ENCODE measurements around the gene SNX27.

The SNX27 gene

DNA sequence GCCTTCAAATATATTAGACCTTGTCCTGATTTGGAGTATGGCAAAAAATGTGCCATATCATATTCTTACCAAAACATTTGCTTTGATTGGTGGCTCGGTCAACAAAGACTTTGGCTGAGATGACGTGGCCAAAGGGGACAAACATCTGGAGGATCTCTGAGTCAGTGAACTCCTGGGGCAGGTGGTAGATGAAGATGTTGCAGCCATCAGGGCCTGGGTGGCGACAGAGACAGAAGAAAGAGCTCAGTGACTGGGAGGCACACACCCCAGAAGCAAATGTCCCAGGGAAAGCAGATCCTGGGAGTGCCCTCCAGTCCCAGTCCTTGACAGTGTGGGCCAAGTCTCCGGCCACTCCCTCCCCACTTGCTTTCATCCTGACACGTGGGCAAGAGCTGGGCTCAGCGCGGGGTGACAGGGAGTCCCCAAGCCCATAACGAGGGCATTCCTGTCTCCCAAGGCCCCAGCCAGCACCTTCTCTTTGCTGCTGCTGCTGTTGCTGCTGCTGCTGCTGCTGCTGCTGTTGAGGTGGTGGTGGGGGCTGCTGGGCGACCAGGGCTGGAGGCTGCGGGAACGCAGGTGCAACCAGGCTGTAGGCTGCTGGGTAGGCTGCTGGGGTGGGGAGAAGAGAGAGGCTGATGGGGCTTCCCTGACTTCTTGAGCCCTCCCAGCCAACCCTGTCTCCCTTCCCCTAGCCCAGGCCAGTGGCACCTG is 94.1 kb downstream of the SNX27 start:
- H3K4me3 ChIP-seq (ENCODE audit: control insufficient read depth, low read depth, low read length), result no peak overlapping the region
- TF ChIP-seq, protein P1, sequence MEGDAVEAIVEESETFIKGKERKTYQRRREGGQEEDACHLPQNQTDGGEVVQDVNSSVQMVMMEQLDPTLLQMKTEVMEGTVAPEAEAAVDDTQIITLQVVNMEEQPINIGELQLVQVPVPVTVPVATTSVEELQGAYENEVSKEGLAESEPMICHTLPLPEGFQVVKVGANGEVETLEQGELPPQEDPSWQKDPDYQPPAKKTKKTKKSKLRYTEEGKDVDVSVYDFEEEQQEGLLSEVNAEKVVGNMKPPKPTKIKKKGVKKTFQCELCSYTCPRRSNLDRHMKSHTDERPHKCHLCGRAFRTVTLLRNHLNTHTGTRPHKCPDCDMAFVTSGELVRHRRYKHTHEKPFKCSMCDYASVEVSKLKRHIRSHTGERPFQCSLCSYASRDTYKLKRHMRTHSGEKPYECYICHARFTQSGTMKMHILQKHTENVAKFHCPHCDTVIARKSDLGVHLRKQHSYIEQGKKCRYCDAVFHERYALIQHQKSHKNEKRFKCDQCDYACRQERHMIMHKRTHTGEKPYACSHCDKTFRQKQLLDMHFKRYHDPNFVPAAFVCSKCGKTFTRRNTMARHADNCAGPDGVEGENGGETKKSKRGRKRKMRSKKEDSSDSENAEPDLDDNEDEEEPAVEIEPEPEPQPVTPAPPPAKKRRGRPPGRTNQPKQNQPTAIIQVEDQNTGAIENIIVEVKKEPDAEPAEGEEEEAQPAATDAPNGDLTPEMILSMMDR (conservative IDR thresholded peaks at IDR 0.05; ENCODE audit: control insufficient read depth, insufficient read depth, low read depth, low read length), result no peak
- DNase-seq (ENCODE audit: low read depth), result peak; percentile 27

DNA sequence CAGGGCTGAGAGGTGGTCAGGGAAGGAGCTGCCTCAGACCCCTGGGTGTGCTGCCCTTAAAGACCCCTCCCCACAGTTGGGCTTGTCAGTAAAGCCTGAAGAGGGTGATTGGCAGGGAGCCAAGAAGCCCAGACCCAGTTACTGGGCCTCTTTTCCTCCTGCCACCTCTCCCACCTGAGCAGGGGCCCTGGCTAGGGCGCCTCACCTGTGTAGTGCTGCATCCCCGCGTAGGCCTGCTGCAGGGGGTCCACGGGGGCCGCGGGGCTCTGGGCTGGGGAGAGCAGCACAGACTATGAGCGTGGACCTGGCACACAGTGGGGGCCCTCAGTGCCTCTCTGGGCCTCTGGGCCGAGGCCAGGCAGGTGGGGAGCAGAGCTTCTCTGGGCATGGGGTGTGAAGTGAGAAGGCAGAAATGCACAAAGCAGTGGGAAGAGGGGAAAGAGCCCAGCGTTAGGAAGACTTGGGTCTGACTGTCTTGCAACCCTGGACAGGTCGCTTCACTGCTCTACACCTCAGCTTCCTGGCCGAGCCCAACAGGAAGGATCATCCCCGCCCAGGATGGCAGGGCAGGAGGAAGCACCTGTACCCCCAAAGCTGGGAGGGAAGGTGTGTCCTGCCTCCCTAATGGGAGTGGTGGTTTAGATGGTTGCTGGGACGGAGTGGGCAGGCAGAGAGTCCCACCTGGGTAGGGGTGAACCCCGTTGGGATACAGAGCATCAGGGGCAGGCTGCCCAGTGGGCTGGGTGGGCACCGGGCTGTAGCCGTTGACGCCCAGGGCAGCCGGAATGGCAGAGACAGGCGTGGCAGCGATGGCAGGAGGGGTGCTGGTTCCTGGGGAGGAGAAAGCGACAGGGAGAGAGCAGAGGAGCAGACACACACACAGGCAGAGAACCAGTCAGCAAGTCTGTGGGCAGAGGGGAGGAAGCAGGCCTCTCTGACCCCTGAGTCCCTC is 94.9 kb downstream of the SNX27 start:
- no peak overlapping the region for H3K4me3 ChIP-seq (ENCODE audit: control insufficient read depth, low read depth, low read length)
- no peak for DNase-seq (ENCODE audit: low read depth)

DNA sequence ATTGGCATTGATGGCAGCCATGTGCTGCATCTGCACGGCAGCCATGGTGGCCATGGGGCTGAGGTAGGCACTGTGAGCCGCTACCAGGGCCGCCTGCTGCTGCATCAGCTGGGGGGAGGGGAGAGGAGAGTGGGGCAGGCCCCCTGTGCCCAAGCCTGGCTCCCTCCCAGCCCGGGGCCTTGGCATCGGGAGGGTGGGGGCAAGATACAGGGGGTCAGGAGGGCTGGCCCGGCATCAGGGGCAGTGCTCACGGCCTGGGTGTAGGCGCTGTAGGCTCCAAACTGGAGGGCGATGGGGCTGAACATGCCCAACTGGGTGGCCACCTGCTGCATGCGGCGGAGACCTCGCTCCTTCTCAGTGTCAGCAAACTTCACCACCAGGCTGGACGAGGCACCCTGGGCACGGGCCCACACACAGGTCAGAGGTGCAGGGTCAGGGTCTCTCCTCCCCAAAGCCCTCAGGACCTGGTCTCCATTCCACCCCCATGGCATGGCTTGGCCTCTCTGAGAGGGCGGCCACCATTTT is 95.8 kb downstream of the SNX27 start:
- no peak for DNase-seq (ENCODE audit: low read depth)
- TF ChIP-seq, protein P1 (conservative IDR thresholded peaks at IDR 0.05; ENCODE audit: control insufficient read depth, insufficient read depth, low read depth, low read length), result no peak
- H3K4me3 ChIP-seq (ENCODE audit: control insufficient read depth, low read depth, low read length), result no peak overlapping the region

More for the DNA sequence above, 94.9 kb downstream of the SNX27 start:
- TF ChIP-seq, protein P1 (conservative IDR thresholded peaks at IDR 0.05; ENCODE audit: control insufficient read depth, insufficient read depth, low read depth, low read length), result no peak

DNA sequence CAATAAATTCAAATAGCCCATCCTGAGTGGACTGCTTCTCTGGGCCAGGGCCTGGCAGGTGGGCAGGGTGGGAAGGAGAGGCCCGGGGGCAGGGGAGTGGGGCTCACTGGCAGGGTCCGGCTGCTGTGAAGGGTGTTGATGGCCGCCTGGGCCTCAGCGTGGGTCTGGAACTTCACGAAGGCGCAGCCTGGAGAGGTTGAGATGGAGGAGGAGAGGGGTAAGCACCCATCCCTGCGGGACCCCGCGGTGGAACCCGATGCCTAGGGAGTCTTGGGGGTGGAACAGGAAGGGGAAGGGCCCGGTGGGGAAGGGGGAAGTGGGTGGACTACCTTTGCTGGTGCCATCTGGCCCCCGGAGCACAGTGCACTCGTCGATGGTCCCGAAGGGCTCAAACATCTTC is 97.0 kb downstream of the SNX27 start:
- no peak for DNase-seq (ENCODE audit: low read depth)
- TF ChIP-seq, protein P1 (conservative IDR thresholded peaks at IDR 0.05; ENCODE audit: control insufficient read depth, insufficient read depth, low read depth, low read length), result no peak
- no peak overlapping the region for H3K4me3 ChIP-seq (ENCODE audit: control insufficient read depth, low read depth, low read length)

DNA sequence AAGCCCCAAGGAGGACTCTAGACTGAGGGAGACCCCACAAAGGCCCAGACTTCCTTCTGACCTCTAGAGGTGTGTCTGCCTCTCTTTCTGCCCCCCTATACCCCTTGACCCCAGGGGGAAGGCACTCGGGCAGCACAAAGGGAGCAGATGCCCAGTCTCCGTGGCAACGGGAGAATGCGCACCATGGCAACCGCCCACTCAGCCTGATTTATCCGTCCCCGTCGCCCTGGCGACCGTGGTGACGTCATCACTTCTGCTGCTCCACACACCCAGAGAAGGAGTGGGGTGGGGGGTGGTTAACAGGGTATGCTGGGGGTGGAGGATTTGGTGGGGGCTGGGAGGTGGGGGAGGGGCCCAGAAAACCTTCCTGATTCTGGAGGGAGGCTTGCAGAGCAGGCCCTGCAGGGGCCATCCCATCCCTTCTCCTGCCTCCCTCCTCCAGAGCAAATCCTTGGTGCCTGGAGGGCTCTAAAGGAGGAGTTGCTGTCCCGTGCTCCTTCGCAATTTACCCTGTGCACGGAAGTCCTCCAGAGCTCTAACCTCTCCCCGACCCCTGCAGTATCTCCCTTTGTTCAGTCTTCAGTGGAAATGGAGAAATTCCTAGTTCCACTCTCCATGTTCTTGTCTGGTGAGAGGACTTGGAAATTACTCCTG is 98.5 kb downstream of the SNX27 start:
- H3K4me3 ChIP-seq (ENCODE audit: control insufficient read depth, low read depth, low read length), result no peak overlapping the region
- peak; percentile 59 for DNase-seq (ENCODE audit: low read depth)
- TF ChIP-seq, protein P1 (conservative IDR thresholded peaks at IDR 0.05; ENCODE audit: control insufficient read depth, insufficient read depth, low read depth, low read length), result no peak

DNA sequence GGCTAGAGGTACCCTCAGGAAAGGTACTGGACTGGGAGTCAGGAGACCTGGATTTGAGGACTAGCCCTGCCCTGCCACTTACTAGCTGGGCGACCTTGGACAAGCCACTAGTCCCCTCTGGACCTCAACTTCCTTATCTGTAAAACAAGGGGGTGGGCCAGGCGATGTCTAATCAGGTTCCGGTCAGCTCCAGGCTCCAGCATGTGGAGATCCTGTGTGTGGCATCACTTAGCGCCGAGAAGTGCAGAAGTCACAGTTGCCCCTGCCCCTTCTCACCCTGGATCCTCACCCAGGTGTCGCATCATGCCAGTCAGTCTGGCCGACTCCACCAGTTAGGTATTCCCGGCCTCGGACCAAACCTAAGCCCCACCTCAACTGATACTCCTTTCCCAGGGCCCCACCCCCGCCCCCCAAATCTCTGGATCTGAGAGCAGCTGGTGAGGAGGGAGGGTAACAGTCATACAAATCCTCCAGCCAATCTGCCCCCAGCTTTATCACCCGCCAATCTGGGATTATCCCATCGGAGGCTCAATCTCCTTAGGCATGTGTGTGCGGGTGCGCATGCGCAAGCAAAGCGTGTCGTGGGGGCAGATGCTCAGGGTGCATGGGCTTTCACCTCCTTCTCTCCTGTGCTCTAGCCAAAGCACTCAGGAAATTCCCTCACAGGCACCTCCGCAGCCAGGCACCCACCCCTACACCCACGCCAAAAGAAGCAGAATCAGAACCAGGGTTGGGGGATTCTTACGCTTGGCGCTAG is 99.4 kb downstream of the SNX27 start:
- DNase-seq (ENCODE audit: low read depth), result no peak
- TF ChIP-seq, protein P1 (conservative IDR thresholded peaks at IDR 0.05; ENCODE audit: control insufficient read depth, insufficient read depth, low read depth, low read length), result no peak
- no peak overlapping the region for H3K4me3 ChIP-seq (ENCODE audit: control insufficient read depth, low read depth, low read length)

All from fibroblast of mammary gland (primary cell).